ENCODE measurements around the gene HOXA10. TPM values are rescaled to one million over a fixed set of nuclear protein-coding genes. Genes with fewer than 3 reads are reported as not detected.

Gene HOXA10
- total RNA-seq, 1 experiment from 2014 or later = 19.6 TPM

- no TSS peak for BruUV-seq (replicated peaks)
- ChIA-PET RAD21 (ENCODE audit: low non-redundant PET in 1 of 2, low total read pairs in 2 of 2, uncharacterized antibody in 2 of 2, unreplicated experiment in 2 of 2) (no interaction called here), CTCF (interaction anchor here (1.4 kb wide), 1 partner anchor 13 kb away, joined by 4 read pairs; no protein-coding TSS in a partner anchor), POLR2A (interaction anchor here (1.4 kb wide), 1 partner anchor 14 kb away, joined by 4 read pairs; no protein-coding TSS in a partner anchor)
- intact Hi-C loops (cut with micrococcal nuclease) = loop anchor here (5.0 to 10.0 kb wide), 4 partner anchors 882 to 1597 kb away; partner anchors contain the start of genes CBX3 and HNRNPA2B1
- DNase-seq (ENCODE audit: low read depth, low spot score) = no peak
- no peak for ATAC-seq
- H3K79me2 ChIP-seq (ENCODE audit: insufficient read depth, low read length) = peaks cover 73% of the 10 kb centered on the region
- H3K27ac ChIP-seq (ENCODE audit: low read depth, low read length) = peak overlapping the region; percentile 91
- H3K27me3 ChIP-seq (ENCODE audit: insufficient read depth, low read length) = no peaks in the 10 kb centered on the region
- H3K9ac ChIP-seq (ENCODE audit: low read length) = peak overlapping the region; percentile 89
- H3K4me3 ChIP-seq (replicated peaks in 1 of 2; ENCODE audit: low read depth in 1 of 2, low read length in 2 of 2) = peak overlapping the region; percentile 77 to 84
- H3K9me2 ChIP-seq (ENCODE audit: insufficient read depth) = no peaks in the 10 kb centered on the region
- no peaks in the 10 kb centered on the region for H4K20me1 ChIP-seq (ENCODE audit: insufficient read depth)
- H2AFZ ChIP-seq (ENCODE audit: low read depth, low read length, poor library complexity, severe bottlenecking) = no peak overlapping the region
- TF ChIP-seq JUND (IDR thresholded peaks at IDR 0.05) = no peak
- TF ChIP-seq EGR1 (IDR thresholded peaks at IDR 0.05; ENCODE audit: low read depth) = no peak
- TF ChIP-seq RAD21 (IDR thresholded peaks at IDR 0.05; ENCODE audit: low read depth) = no peak
- no peak for TF ChIP-seq SIN3A (IDR thresholded peaks at IDR 0.05; ENCODE audit: low read depth)
- TF ChIP-seq SRF (IDR thresholded peaks at IDR 0.05; ENCODE audit: low read depth) = no peak
- TF ChIP-seq, protein P1, sequence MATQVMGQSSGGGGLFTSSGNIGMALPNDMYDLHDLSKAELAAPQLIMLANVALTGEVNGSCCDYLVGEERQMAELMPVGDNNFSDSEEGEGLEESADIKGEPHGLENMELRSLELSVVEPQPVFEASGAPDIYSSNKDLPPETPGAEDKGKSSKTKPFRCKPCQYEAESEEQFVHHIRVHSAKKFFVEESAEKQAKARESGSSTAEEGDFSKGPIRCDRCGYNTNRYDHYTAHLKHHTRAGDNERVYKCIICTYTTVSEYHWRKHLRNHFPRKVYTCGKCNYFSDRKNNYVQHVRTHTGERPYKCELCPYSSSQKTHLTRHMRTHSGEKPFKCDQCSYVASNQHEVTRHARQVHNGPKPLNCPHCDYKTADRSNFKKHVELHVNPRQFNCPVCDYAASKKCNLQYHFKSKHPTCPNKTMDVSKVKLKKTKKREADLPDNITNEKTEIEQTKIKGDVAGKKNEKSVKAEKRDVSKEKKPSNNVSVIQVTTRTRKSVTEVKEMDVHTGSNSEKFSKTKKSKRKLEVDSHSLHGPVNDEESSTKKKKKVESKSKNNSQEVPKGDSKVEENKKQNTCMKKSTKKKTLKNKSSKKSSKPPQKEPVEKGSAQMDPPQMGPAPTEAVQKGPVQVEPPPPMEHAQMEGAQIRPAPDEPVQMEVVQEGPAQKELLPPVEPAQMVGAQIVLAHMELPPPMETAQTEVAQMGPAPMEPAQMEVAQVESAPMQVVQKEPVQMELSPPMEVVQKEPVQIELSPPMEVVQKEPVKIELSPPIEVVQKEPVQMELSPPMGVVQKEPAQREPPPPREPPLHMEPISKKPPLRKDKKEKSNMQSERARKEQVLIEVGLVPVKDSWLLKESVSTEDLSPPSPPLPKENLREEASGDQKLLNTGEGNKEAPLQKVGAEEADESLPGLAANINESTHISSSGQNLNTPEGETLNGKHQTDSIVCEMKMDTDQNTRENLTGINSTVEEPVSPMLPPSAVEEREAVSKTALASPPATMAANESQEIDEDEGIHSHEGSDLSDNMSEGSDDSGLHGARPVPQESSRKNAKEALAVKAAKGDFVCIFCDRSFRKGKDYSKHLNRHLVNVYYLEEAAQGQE (IDR thresholded peaks at IDR 0.05; ENCODE audit: low read depth) = no peak
- no peak for TF ChIP-seq CTCF (IDR thresholded peaks at IDR 0.05 in 2 of 3, conservative IDR thresholded peaks at IDR 0.05 in 1 of 3; ENCODE audit: borderline replicate concordance in 1 of 3, insufficient read depth in 1 of 3, low read depth in 2 of 3, low read length in 2 of 3)
- TF ChIP-seq ELF1 (IDR thresholded peaks at IDR 0.05; ENCODE audit: borderline replicate concordance, low read depth) = no peak
- TF ChIP-seq, protein P2, sequence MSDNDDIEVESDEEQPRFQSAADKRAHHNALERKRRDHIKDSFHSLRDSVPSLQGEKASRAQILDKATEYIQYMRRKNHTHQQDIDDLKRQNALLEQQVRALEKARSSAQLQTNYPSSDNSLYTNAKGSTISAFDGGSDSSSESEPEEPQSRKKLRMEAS (IDR thresholded peaks at IDR 0.05) = no peak
- no peak for TF ChIP-seq CEBPB (IDR thresholded peaks at IDR 0.05; ENCODE audit: low read depth)
- TF ChIP-seq POLR2AphosphoS5 (IDR thresholded peaks at IDR 0.05; ENCODE audit: low read depth, low read length) = no peak
- no peak for TF ChIP-seq EZH2 (IDR thresholded peaks at IDR 0.05)
- TF ChIP-seq ZNF274 (IDR thresholded peaks at IDR 0.05; ENCODE audit: low read depth, low read length) = no peak
- no peak for TF ChIP-seq SP1 (IDR thresholded peaks at IDR 0.05; ENCODE audit: low read depth)
- no peak for TF ChIP-seq FOSL1 (IDR thresholded peaks at IDR 0.05; ENCODE audit: low read depth)
- H3K4me1 ChIP-seq (ENCODE audit: control insufficient read depth in 1 of 2, insufficient read depth in 2 of 2, low read length in 2 of 2) = peaks cover 22 to 76% of the 10 kb centered on the region in 2 experiments
- no peaks in the 10 kb centered on the region for H3K9me3 ChIP-seq (ENCODE audit: control insufficient read depth in 1 of 2, insufficient read depth in 1 of 2, low read depth in 1 of 2, low read length in 2 of 2)
- peak overlapping the region; percentile 97 for H3K4me2 ChIP-seq (ENCODE audit: low read length)
- peaks cover 0 to 4% of the 10 kb centered on the region in 2 experiments; a peak in 1 of 4 replicates for H3K36me3 ChIP-seq (ENCODE audit: control insufficient read depth in 1 of 2, insufficient read depth in 2 of 2, low read length in 2 of 2)
These were observed 10.1 kb downstream of the HOXA10 start for GRCh38 chr7:27164045-27164366.
